HuH-7 (cell line): ENCODE measurements around the gene BAHCC1.

Source experiments
- DNase-seq: peaks from one replicate; pipeline ENCODE4 v3.0.0; 2011; ENCODE audit warnings: low spot score

The BAHCC1 gene

GRCh38 chr17:81367171-81367570 is 28.1 kb upstream of the BAHCC1 start:
- no peak for DNase-seq

DNA sequence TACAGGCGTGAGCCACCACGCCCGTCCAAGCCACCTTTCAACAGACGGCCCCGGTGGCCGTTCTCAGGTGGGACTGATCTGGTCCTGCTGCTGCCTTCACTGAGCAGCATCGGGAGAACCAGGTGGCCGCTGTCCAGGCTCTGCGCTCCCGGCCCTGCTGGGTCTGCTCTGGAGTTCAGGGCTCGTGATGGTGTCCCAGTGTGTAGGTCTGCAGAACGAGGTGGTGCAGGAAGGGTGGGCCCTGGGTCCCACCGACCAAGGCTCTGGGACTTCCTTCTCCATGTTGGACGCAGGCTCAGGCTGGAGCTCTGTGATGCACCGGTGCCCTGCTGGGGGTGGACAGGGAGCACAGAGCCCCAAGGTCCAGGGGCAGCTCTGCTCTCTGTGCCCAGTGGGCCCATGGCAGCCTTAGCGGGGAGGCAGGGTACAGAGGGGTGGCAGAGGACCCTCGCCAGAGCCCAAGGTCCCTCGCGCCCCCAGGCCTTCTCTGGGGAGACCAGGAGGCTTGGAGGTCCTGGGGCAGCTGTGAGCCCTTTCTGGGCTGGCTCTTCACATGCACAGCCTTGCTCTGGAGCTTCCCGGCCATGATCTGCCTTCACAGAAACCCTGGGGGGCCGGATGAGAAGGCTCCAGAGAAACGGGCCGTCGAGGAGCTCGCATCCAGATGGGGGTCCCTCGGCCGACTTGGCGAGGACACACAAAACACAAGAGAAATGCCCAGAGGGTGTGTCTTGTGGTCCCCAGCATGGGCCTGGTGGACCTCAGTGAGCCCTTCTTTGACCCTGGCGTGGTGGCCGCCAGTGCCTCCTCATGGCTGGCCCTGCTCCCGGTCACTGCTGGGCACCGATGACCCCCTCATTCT is 26.9 kb upstream of the BAHCC1 start:
- no peak for DNase-seq

DNA sequence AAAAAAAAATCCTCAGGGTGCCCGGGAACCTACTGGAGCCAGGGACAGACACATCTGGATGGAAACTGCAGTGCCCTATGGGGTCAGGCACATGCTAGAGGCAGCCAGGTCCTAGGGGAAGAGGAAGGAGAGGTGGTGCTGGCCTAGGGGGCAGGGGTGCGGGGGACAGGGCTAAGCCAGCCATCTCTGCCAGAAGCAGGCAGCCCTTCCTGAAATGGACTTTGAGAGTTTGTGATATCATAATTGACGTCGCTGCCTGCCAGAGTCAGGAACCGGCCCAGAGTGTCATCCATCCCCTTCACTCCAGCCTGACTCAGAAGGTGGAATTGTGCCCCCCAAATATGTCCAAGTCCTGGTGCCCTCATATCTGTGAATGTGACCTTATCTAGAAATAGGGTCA is 25.0 kb upstream of the BAHCC1 start:
- DNase-seq, result no peak

- DNase-seq, result peak; percentile 83
Observed at GRCh38 chr17:81371910-81372760, 23.1 kb upstream of the BAHCC1 start.

- no peak for DNase-seq
Observed at GRCh38 chr17:81373536-81374160, 21.6 kb upstream of the BAHCC1 start.

DNA sequence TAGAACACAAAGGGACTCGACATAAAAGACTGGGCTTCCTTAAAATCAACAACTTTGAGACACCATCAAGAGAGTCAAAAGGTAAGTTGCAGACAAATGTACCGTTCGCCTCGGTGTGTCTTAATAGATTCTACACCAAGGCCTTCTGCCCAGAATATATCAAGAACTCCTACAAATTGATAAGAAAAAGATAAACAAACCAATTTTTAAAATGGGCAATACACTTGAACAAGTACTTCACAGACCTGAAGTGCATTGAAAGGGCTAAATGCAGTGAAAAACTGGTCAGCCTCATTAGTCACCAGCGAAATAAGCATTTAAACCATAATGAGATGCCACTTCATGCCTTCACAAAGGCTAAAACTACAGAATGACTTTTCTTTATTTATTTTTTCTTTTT is 20.4 kb upstream of the BAHCC1 start:
- no peak for DNase-seq

DNA sequence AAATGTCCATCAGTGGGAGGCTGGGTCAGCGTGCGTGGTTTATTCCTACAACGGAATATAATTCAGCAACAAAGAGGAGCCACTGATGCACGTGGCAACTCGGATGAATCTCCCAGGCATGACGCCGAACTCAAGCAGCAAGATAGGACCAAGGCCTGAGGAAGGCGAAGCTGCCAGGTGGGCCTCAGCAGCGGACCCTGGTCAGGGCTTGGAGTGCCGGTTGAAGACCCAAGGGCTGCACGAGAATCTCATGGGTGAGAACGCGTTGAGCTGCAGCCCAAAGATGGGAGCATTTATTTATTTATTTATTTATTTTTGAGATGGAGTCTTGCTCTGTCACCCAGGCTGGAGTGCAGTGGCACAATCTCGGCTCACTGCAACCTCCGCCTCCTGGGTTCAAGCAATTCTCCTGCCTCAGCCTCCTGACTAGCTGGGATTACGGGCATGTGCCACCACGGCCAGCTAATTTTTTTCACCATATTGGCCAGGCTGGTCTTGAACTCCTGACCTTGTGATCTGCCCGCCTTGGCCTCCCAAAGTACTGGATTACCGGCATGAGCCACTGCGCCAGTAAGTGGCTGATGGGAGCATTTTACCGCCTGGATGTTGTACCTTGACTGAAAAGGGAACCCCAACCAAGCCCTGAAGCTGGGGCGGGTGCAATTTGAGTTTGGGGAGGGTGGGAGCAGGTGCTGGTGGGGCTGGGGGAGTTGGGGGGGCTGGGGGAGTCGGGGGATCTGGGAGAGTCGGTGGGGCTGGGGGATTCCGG is 18.1 kb upstream of the BAHCC1 start:
- DNase-seq, result no peak

GRCh38 chr17:81378941-81379511 is 16.2 kb upstream of the BAHCC1 start:
- no peak for DNase-seq

- no peak for DNase-seq
Observed at GRCh38 chr17:81379523-81379942, 15.7 kb upstream of the BAHCC1 start.

DNA sequence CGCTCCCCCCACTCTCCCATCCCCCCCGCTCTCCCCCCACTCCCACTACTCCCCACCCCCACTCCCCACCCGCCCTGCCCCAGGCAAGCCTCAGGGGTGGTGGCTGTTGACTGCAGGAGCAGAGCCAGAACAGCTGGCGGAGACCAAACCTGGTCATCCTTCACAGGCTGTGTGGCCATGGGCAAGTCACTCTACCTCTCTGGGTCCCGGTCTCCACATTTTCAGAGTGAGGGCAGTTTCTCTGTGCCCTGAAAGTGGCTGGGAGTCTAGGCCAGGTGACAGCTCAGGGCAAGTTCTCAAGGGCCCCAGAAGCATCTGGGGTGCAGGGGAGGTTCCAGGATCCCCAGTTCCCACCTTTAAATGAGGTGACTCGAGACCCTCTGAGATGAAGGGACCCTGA is 15.1 kb upstream of the BAHCC1 start:
- no peak for DNase-seq

- no peak for DNase-seq
Observed at GRCh38 chr17:81380666-81381518, 14.4 kb upstream of the BAHCC1 start.

- no peak for DNase-seq
Observed at GRCh38 chr17:81381632-81382577, 13.4 kb upstream of the BAHCC1 start.

GRCh38 chr17:81382851-81383250 is 12.4 kb upstream of the BAHCC1 start:
- no peak for DNase-seq

DNA sequence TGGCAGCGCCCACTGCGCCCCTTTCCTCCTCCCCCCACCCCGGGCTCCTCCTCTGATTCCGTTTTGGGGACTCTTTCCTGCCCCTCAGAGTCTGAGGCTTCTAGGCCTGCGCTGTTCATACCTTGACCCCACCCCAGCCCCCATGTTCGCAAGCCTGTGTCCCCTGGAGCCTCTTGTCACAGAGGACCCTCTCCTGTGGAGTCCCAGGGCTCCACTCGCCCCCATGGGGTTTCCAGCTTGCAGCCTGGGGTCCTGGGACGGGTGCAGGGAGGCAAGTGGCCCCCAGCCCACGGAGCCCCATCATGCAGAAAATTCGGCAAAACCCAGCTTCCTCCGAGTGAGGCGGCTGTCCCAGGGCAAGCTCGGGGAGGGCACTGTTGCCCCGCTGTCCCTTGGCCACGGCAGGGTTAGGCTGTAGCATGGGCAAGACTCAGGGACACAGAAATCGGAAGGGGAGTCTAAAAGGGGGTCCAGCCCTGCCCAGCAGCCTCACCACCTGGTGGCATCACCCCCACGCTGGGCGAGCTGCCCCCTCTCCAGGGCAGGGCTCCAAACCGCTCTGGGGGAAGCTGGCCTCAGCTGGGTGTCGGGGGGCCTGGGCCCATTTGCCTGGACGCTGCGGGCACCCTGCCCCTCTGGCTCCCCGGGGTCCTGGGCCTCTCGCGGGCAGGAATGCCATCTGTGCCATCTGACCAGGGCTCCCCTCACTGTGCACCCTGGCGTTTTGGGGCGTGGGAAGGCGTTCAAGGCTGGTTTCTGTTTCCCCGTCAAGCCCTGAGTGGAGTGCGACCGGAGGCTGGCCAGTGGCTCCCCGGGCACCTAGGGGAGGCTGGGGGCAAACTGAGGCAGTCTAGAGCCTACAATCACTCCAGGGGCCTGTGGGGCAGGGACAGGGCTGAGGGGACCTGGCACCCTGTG is 11.5 kb upstream of the BAHCC1 start:
- no peak for DNase-seq

DNA sequence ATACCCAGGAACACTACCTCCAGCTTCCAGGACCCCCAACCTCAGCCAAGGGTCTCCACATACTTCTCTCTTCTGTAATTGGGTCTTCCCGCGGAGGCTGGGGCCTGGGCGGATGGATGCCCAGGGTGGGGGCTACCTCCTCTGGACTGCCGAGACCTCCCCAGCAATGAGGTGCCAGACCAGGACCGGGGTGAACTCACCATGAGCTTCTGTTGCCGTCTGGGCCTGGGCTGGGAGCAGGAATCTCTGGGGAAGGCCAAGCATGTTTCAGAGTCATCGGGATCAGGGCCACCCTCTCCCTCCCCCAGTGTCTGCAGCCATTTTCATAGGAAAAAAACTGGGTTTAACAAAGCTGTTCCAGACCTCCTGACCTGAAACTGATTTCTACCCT is 10.3 kb upstream of the BAHCC1 start:
- DNase-seq, result no peak

GRCh38 chr17:81385320-81386111 is 9.7 kb upstream of the BAHCC1 start:
- DNase-seq, result no peak

- DNase-seq, result no peak
Observed at GRCh38 chr17:81386141-81386645, 9.1 kb upstream of the BAHCC1 start.
